ENCODE results near the gene MTR.

MTR gene

DNA sequence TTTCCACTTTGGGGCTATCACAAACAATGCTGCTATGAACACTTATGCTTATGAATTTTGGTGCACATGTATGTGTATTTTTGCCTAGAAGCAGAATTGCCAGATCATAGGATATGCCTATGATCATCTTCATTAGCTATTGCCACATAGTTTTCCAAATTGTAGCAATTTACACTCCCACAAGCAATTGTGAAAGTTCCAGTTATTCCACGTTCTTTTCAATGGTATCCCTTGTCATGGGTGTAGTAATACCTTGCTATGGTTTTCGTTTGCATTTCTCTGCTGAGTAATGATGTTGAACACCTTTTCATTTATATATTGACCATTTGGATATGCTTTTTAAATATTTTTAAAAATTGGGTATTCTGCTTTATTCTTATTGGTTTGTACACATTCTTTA lies 82.6 kb downstream of the MTR start:
- Histone ChIP-seq H3K4me3 (replicated peaks; ENCODE audit: low read depth, low read length) (no peak overlapping the region), H3K36me3 (ENCODE audit: control insufficient read depth, insufficient read depth, low read length) (peaks cover 1% of the 10 kb centered on the region), H3K27me3 (replicated peaks; ENCODE audit: control insufficient read depth, insufficient read depth, low read length) (no peaks in the 10 kb centered on the region)
- DNase-seq (ENCODE audit: extremely low read depth, insufficient read length): no peak
- TF ChIP-seq, protein P1, sequence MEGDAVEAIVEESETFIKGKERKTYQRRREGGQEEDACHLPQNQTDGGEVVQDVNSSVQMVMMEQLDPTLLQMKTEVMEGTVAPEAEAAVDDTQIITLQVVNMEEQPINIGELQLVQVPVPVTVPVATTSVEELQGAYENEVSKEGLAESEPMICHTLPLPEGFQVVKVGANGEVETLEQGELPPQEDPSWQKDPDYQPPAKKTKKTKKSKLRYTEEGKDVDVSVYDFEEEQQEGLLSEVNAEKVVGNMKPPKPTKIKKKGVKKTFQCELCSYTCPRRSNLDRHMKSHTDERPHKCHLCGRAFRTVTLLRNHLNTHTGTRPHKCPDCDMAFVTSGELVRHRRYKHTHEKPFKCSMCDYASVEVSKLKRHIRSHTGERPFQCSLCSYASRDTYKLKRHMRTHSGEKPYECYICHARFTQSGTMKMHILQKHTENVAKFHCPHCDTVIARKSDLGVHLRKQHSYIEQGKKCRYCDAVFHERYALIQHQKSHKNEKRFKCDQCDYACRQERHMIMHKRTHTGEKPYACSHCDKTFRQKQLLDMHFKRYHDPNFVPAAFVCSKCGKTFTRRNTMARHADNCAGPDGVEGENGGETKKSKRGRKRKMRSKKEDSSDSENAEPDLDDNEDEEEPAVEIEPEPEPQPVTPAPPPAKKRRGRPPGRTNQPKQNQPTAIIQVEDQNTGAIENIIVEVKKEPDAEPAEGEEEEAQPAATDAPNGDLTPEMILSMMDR (IDR thresholded peaks at IDR 0.05; ENCODE audit: insufficient read depth, low read length, poor library complexity, severe bottlenecking): no peak

DNA sequence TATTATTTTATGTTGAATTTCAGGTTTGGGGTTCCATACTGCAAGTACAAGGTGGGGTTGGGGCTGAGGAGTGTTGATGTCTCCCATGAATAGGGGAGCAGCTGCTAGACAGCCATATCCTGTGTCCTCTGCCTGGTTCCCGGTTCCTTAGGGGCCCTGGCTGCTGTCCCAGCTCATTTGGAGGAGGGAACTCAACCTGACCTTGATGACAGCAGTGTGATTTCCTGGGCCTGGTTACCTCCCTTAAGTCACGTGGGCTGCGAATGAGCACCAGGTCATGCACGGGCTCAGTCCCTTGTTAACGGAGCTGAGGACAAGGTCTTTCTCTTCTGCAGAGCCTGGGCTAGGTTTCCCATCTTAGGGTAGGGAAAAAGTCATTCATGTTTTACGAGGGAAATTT lies 85.1 kb downstream of the MTR start:
- DNase-seq (ENCODE audit: extremely low read depth, insufficient read length): no peak
- TF ChIP-seq, protein P1 (IDR thresholded peaks at IDR 0.05; ENCODE audit: insufficient read depth, low read length, poor library complexity, severe bottlenecking): no peak
- Histone ChIP-seq H3K36me3 (ENCODE audit: control insufficient read depth, insufficient read depth, low read length) (peaks cover 3% of the 10 kb centered on the region), H3K27me3 (replicated peaks; ENCODE audit: control insufficient read depth, insufficient read depth, low read length) (no peaks in the 10 kb centered on the region), H3K4me3 (replicated peaks; ENCODE audit: low read depth, low read length) (no peak overlapping the region)

DNA sequence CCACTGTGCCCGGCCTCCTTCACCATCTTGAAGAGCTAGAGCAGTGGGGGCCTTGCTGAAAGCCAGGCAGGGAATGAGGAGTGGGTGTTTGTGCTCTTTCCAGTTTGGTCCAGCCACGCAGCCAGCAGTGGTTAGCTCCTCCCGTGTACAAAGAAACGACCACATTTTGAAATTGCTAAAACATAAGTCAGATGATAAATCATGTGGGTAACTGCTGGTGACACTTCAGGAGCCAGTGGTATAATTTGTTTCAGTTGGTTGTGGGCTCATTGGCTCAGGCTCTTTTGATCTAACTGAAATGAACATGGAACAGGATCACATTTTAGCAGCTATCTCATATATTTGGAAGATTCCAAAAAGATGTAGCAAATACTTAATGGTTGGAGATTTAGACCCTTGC lies 87.6 kb downstream of the MTR start:
- no peak overlapping the region for H3K4me3 ChIP-seq (replicated peaks; ENCODE audit: low read depth, low read length)
- no peak for DNase-seq (ENCODE audit: extremely low read depth, insufficient read length)
- H3K27me3 ChIP-seq (replicated peaks; ENCODE audit: control insufficient read depth, insufficient read depth, low read length): no peaks in the 10 kb centered on the region
- TF ChIP-seq, protein P1 (IDR thresholded peaks at IDR 0.05; ENCODE audit: insufficient read depth, low read length, poor library complexity, severe bottlenecking): no peak
- H3K36me3 ChIP-seq (ENCODE audit: control insufficient read depth, insufficient read depth, low read length): peaks cover 14% of the 10 kb centered on the region

DNA sequence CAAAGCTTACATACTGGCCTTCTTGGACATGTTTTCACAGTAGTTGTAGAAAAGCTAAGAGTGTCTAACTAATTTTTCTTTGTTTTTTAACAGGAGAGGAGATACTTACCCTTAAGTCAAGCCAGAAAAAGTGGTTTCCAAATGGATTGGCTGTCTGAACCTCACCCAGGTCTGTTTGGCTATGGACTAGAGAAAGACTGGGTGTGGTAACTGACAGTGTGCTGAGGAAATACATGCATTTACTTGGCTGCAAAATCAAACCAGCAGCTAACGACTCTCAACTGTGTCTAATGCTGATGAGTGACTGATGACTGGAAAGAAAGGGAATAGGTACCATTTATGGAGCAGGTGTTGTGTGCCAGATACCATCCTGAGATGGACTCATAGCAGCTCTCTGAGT lies 91.1 kb downstream of the MTR start:
- H3K4me3 ChIP-seq (replicated peaks; ENCODE audit: low read depth, low read length): no peak overlapping the region
- DNase-seq (ENCODE audit: extremely low read depth, insufficient read length): no peak
- H3K36me3 ChIP-seq (ENCODE audit: control insufficient read depth, insufficient read depth, low read length): peaks cover 21% of the 10 kb centered on the region
- TF ChIP-seq, protein P1 (IDR thresholded peaks at IDR 0.05; ENCODE audit: insufficient read depth, low read length, poor library complexity, severe bottlenecking): no peak
- H3K27me3 ChIP-seq (replicated peaks; ENCODE audit: control insufficient read depth, insufficient read depth, low read length): no peaks in the 10 kb centered on the region

DNA sequence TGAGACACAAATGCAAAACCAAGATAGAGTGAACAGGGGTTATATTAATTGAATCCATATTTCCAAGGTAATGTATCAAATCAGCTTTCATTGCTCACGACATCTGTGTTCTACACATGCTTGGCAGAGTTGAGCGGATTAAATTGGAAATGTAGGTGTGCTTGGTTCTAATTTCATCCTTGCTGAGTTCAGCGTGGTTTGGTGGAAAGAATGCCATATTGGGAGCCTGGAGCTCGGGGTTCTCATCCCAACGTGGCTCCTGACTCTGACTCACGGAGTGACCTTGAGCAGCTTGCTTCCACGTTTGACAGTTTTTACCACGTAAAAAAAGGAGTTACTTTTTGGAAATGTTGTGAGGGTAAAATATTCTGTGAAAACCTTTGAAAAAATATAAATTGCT lies 92.0 kb downstream of the MTR start:
- H3K36me3 ChIP-seq (ENCODE audit: control insufficient read depth, insufficient read depth, low read length): peaks cover 21% of the 10 kb centered on the region
- no peak overlapping the region for H3K4me3 ChIP-seq (replicated peaks; ENCODE audit: low read depth, low read length)
- no peaks in the 10 kb centered on the region for H3K27me3 ChIP-seq (replicated peaks; ENCODE audit: control insufficient read depth, insufficient read depth, low read length)
- TF ChIP-seq, protein P1 (IDR thresholded peaks at IDR 0.05; ENCODE audit: insufficient read depth, low read length, poor library complexity, severe bottlenecking): no peak
- DNase-seq (ENCODE audit: extremely low read depth, insufficient read length): no peak

DNA sequence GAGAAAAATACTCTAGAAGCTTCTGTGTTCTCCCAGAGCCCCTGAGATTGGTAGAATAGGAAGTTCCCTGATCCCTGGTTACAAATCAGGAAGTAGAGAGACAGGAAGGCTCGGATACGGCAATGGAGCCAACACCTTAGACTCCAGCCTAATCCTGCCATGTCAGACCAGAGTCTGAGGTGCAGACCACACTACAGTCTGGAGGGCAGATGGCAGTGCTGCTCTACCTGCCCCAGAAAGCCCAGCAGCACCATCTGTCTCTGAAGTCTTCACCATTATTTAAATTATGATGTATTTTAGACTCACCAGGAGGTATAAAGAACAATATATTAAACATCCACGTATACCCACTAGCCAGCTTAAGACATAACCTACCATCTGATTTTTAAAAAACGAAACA lies 93.0 kb downstream of the MTR start:
- H3K36me3 ChIP-seq (ENCODE audit: control insufficient read depth, insufficient read depth, low read length): peaks cover 23% of the 10 kb centered on the region
- no peaks in the 10 kb centered on the region for H3K27me3 ChIP-seq (replicated peaks; ENCODE audit: control insufficient read depth, insufficient read depth, low read length)
- no peak overlapping the region for H3K4me3 ChIP-seq (replicated peaks; ENCODE audit: low read depth, low read length)
- DNase-seq (ENCODE audit: extremely low read depth, insufficient read length): no peak
- TF ChIP-seq, protein P1 (IDR thresholded peaks at IDR 0.05; ENCODE audit: insufficient read depth, low read length, poor library complexity, severe bottlenecking): no peak

Data from GM06990 (cell line).